GM20000 (cell line): ENCODE measurements around the gene PTCRA.

Experiments
- DNase-seq: peaks from one replicate; pipeline ENCODE4 v3.0.0; 2012; ENCODE audit warnings: low spot score
- CTCF ChIP-seq: IDR thresholded peaks from 2 replicates; pipeline ENCODE4 v1.5.1; 2012; ENCODE audit warnings: mild to moderate bottlenecking, control low read depth; ENCODE audit errors: extremely low read depth, missing control alignments

PTCRA gene

GRCh38 chr6:42960243-42961019, 44.6 kb downstream of the PTCRA start, which contains the start of gene GNMT:
Gene GNMT (plus strand): TSS chr6:42960754. CDS start chr6:42960768, 14 bp downstream.
- TF ChIP-seq CTCF: no peak
- peak; percentile 45 for DNase-seq

GRCh38 chr6:42961020-42961470, 45.2 kb downstream of the PTCRA start:
- DNase-seq: no peak
- TF ChIP-seq CTCF: no peak

GRCh38 chr6:42962096-42962495, 46.2 kb downstream of the PTCRA start:
- DNase-seq: no peak
- no peak for TF ChIP-seq CTCF

GRCh38 chr6:42962502-42963178, 46.8 kb downstream of the PTCRA start:
- DNase-seq: no peak
- no peak for TF ChIP-seq CTCF

GRCh38 chr6:42963179-42963854, 47.5 kb downstream of the PTCRA start:
- no peak for DNase-seq
- no peak for TF ChIP-seq CTCF

GRCh38 chr6:42963855-42964605, 48.2 kb downstream of the PTCRA start:
- TF ChIP-seq CTCF: no peak
- no peak for DNase-seq
